Measurements from ENCODE around the gene ARAP1.

DNA sequence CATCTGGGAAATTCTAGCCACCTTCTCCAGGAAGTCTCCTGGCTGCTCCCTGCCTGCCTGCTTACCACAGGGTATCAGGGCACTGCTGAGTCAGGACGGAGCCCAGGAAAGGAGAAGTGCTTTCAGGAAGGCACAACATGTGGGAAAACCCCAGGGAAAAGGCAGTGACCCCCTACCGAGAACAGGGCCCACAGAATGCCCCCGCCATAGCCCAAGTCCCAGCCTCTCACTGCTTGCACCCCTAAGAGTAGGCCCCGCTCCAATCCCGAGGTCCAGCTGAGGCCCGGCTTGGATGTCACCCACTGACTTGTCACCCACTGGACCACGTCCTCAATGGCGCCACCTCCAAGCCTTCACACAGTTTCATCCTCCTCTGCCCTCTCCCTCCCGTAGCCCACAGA lies 34.1 kb downstream of the ARAP1 start:
- TF ChIP-seq, protein P1, sequence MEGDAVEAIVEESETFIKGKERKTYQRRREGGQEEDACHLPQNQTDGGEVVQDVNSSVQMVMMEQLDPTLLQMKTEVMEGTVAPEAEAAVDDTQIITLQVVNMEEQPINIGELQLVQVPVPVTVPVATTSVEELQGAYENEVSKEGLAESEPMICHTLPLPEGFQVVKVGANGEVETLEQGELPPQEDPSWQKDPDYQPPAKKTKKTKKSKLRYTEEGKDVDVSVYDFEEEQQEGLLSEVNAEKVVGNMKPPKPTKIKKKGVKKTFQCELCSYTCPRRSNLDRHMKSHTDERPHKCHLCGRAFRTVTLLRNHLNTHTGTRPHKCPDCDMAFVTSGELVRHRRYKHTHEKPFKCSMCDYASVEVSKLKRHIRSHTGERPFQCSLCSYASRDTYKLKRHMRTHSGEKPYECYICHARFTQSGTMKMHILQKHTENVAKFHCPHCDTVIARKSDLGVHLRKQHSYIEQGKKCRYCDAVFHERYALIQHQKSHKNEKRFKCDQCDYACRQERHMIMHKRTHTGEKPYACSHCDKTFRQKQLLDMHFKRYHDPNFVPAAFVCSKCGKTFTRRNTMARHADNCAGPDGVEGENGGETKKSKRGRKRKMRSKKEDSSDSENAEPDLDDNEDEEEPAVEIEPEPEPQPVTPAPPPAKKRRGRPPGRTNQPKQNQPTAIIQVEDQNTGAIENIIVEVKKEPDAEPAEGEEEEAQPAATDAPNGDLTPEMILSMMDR (IDR thresholded peaks at IDR 0.05 in 8 of 11, conservative IDR thresholded peaks at IDR 0.05 in 3 of 11) = no peak
- TF ChIP-seq POLR2A (IDR thresholded peaks at IDR 0.05) (no peak), POLR2AphosphoS5 (IDR thresholded peaks at IDR 0.05) (peak in 2 of 3 donors; percentile 21 to 38)

Data from spleen (tissue), 7 donors.